Activated effector memory CD4-positive, alpha-beta T cell treated with anti-CD3 and anti-CD28 coated beads, Interleukin-2, amount 50 U/mL, for 16 hours (primary cell): ENCODE results near the gene ANKS4B.

Source experiments
- DNase-seq: peaks from one replicate; pipeline ENCODE4 v3.0.0-alpha.2; 2020

ANKS4B gene

DNA sequence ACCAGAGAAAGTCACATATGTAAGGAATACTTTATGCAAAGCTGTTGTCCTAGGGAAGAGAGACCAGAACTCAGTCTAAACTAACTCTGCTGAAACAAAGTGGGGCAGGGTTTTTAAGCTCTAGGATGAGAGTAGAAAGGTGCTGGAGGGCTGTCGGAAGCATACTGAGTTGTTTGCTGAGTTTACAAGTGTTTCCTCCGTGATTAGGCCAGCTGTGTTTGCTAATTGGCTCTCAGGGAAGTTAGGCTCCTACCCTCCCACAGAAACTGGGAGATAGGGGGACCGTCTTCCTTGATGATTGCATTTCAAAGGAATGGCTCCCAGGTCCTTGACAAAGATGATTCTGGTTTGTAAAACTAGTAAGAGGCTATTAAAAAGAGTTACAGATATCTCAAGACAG is 69.0 kb downstream of the ANKS4B start:
- no peak for DNase-seq

DNA sequence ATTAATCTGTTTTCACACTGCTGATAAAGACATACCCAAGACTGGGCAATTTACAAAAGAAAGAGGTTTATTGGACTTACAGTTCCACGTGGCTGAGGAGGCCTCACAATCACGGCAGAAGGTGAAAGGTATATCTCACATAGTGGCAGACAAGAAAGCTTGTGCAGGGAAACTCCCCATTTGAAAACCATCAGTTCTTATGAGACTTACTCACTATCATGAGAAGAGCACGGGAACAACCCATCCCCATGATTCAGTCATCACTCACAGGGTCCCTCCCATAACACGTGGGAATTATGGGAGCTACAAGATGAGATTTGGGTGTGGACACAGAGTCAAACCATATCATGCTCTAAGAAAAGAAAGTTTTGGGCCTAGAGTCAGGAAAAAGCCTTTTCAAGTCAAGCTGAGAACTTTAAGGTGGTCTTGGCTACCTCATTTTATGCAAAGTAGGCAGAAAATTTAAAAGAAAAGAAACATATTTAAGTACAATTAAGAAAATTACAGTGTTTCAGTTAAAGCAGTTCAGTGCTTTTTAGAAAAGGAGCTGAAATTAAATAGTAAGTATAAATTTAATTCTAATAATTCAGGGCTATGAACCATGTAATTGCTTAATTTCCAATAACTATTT is 69.5 kb downstream of the ANKS4B start:
- DNase-seq, result no peak
